GM12801 (cell line): ENCODE results near the gene ATP5PD.

Experiments used
- TF ChIP-seq, protein P1 (sequence below): IDR thresholded peaks from one replicate; pipeline ENCODE4 v1.5.1; 2011; ENCODE audit warnings: control low read depth; ENCODE audit not compliant: insufficient read length; ENCODE audit errors: extremely low read depth

The ATP5PD gene

DNA sequence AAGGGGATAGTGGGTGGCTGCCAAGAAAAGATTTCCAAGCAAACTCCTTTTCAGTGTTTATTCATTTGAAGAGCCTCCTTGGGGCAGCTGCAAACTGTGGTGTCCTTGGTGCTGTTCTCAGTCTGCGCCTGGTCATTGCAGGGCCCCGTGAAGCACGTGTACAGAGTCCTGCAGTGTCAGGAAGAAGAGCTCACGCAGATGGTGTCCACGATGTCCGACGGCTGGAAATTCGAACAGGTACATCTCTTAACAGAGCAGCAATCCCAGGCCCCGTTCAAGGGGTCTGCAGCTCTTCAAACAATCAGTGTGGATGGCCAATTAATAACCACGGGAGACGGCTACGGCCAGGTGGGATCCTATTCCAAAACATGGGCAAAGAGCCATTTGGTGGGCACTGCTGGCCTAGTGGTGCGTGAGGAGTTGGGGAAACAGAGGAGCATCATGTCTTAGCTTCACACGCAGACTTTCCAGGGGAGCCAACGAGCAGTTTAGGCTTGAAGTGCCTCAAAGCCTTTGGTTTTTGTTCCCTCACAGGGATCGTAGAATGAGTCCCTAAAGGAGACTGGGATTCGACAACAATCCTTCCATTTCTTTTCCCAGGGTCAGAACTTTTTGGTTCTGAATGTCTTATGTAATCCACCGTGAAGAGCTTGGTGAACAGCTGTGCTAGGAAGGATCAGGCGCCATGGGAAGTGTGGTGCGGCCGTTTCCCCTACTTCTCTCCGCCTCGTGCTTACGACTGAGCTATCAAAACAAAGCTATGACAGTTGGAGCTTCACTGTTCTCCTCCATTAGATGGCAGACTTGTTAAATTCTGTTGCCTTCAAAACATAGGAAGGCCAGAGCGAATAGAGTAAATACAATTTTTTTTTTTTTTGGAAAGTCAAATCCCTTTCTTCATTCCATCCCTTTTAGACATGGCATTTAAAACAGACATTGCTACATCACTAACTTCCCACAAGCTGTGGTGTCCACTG lies 12.9 kb upstream of the ATP5PD start:
- TF ChIP-seq, protein P1, sequence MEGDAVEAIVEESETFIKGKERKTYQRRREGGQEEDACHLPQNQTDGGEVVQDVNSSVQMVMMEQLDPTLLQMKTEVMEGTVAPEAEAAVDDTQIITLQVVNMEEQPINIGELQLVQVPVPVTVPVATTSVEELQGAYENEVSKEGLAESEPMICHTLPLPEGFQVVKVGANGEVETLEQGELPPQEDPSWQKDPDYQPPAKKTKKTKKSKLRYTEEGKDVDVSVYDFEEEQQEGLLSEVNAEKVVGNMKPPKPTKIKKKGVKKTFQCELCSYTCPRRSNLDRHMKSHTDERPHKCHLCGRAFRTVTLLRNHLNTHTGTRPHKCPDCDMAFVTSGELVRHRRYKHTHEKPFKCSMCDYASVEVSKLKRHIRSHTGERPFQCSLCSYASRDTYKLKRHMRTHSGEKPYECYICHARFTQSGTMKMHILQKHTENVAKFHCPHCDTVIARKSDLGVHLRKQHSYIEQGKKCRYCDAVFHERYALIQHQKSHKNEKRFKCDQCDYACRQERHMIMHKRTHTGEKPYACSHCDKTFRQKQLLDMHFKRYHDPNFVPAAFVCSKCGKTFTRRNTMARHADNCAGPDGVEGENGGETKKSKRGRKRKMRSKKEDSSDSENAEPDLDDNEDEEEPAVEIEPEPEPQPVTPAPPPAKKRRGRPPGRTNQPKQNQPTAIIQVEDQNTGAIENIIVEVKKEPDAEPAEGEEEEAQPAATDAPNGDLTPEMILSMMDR: no peak

DNA sequence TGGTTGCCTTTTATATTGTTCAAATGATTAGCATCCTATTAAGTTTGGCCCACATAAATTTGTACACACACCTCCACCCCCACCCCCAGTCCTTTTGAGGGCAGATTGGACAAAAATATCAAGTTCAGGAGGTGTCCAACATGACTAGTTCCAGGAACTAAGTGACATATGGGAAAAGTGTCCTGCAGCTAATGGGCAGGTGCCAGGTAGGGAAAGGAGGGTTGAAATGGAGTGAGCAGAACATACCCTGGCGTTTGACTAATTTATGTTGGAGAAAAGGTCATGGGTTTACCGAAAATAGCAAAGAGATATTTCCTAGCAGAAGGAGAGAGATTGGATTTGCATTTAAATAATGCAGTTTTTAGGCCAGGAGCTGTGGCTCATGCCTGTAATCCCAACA lies 5.2 kb upstream of the ATP5PD start:
- TF ChIP-seq, protein P1: no peak

DNA sequence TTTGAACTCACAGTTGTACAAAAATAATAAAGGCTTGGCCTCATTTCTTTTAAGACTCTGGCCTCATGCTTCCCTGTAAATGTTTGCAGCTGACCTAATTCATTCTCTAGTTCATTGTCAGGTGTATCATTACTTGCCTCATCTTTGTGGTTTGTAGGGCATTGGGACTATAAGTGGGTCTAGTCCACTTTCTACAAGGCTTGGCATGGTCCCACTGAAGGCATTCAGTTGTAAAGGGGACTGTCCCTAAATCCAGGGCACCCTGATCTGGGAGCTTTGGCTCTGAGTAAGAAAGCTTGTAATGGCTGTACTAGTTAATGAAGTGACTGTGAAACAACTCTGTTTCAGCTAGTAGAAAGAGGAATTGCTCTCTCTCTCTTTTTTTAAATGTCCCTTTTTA lies 2.9 kb upstream of the ATP5PD start:
- TF ChIP-seq, protein P1: no peak

DNA sequence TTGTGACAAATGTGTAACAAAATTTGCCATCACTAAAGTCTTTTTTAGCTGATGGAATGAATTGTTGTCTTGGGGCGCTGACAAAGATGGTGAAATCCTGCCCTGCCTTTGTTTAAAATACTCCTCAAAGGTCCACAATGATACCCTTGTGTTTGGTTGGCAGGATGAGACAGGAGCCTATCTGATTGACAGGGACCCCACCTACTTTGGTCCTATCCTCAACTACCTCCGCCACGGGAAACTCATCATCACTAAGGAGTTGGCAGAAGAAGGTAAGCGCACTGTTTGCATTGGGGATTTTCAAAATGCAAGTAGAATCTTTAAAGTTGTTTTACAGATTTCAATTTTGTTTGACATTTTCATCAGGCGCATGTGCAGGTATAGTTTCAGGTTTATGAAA lies 2.3 kb upstream of the ATP5PD start:
- TF ChIP-seq, protein P1: no peak

DNA sequence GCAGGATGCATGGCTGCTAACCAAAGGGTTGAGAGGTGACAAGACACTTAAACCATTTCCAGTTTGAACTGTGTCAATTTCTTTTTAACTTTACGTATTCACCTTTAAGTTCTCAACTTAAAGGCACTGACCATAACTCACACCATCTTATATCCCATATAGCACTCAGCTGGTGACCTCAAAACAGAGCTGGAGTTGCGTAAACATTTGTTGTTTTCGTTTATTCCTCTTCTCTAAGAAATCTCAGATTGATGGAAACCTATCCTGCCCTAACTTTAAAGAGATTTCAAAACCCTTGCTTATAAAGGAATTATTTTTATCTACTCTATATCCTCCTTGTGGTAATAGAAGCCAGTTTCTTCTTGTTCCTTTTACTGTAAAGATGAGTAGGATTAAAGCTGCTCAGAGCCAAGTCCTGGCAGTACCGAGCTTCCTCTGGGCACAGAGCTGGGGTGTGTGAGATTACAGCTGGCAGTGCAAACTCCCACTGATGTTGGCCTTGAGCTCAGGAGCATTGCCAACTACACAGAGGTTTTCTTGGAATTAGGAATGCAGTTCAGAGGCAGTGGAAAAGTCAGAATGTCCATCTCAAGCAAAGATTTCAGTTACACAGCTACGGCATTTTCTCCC lies 1.6 kb upstream of the ATP5PD start:
- TF ChIP-seq, protein P1: no peak

DNA sequence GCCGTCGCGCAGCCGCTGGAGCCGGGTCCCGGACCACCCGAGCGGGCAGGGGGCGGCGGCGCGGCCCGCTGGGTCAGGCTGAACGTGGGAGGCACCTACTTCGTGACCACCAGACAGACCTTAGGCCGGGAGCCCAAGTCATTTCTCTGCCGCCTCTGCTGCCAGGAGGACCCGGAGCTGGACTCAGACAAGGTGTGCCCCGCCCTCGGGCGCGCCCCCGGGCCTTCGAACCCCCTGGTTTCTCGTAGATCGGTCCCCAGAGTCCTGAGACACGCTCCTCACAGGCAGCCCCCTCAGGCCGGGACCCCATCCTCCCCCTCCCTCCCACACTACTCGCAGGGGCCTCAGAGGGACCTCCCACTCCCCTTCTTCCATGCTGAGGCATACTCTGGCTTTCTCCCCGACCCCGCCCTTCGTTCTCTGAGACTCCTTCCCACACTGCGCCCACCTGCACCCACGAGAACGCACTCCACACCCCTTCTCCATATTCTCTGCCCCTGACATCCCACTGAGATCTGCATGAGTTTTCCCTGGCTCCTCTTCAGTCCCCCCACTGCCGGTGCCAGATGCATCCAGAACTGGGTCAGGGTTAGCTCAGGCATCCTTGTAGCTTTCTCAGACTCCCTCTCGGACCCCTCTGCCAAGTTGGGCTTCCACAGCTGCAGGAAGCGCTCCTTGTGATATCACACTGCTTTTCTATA lies 779 bp upstream of the ATP5PD start:
- TF ChIP-seq, protein P1: no peak

DNA sequence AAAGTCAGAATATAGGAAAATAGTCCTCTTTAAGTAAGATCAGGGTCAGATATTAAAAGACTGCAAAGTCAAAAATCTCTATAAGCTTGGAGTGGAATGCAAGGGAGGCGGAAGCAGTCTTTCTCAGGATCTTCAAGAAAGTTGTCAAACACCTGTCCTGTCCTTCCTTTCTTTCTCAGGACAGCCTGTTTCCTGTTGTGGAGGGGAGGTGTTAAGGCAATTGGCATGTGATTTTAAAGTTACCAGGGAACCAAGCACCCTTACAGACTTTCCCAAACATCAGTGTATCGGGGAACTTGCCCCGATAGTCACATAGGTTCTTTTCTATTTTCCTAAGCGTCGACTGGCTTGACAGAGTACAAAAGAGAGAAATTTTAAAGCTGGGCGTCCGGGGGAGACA lies 2.1 kb downstream of the ATP5PD start:
- TF ChIP-seq, protein P1: no peak
